HepG2 (cell line): ENCODE measurements around the gene GRK6. TPM values are rescaled to one million over a fixed set of nuclear protein-coding genes. Genes with fewer than 3 reads are reported as not detected.

Experiments
- FOXA3 ChIP-seq: IDR thresholded peaks from 2 replicates; pipeline ENCODE4 v1.6.1; 2016; ENCODE audit warnings: missing genetic modification reagents, missing compliant biosample characterization
- KDM2A ChIP-seq: sonication (generic); formaldehyde crosslinking; IDR thresholded peaks from 2 replicates; pipeline ENCODE4 v1.4.0; 2020; ENCODE audit warnings: low read depth, missing genetic modification reagents, borderline replicate concordance
- MAFK ChIP-seq, 2 experiments: IDR thresholded peaks in 1 of 2; conservative IDR thresholded peaks in 1 of 2; 2 replicates each; pipeline ENCODE4 v1.6.1; 2011; ENCODE audit warnings: improper control_type of control experiment in 2 of 2, low read length in 2 of 2
- MAZ ChIP-seq, 2 experiments: sonication (generic) in 1 of 2; formaldehyde crosslinking in 1 of 2; IDR thresholded peaks; 2 replicates each; pipeline versions ENCODE4 v1.5.0 to v1.6.1; 2012 to 2020; ENCODE audit warnings: low read depth in 2 of 2, mild to moderate bottlenecking in 2 of 2, borderline replicate concordance in 1 of 2, improper control_type of control experiment in 1 of 2, low read length in 1 of 2, missing genetic modification reagents in 1 of 2, moderate library complexity in 1 of 2
- NBN ChIP-seq: fragments of 450-650 bp; conservative IDR thresholded peaks from 2 replicates; pipeline ENCODE4 v1.6.1; 2017
- PATZ1 ChIP-seq: sonication (generic); formaldehyde crosslinking; IDR thresholded peaks from 2 replicates; pipeline ENCODE4 v1.4.0; 2020; ENCODE audit warnings: missing genetic modification reagents
- THAP11 ChIP-seq: IDR thresholded peaks from 2 replicates; pipeline ENCODE4 v1.6.1; 2016; ENCODE audit warnings: missing biosample characterization, missing genetic modification reagents
- ZNF652 ChIP-seq: IDR thresholded peaks from 2 replicates; pipeline ENCODE4 v1.6.1; 2016; ENCODE audit warnings: low read depth, borderline replicate concordance
- ZNF687 ChIP-seq: sonication (generic); formaldehyde crosslinking; IDR thresholded peaks from 2 replicates; pipeline ENCODE4 v1.5.1; 2020; ENCODE audit warnings: mild to moderate bottlenecking, missing genetic modification reagents, moderate library complexity
- ZNF768 ChIP-seq: sonication (generic); formaldehyde crosslinking; IDR thresholded peaks from 2 replicates; pipeline ENCODE4 v1.4.0; 2020; ENCODE audit warnings: missing genetic modification reagents
- polyA plus RNA-seq, 8 experiments: library from polyadenylated mRNA; depleted of rRNA in 3 of 8; stranded (reverse) in 7 of 8; unstranded in 1 of 8; fragments of >200 nt; fragmentation: Illumina TruSeq in 4 of 8; extraction: Trizol in 4 of 8; gene quantifications; 2 replicates each; pipeline versions ENCODE4 v1.2.1 to v1.2.3, GENCODE V29; 2011 to 2016; ENCODE audit warnings: low read depth in 4 of 8, missing spikeins in 1 of 8, mixed read lengths in 1 of 8; ENCODE audit not compliant: insufficient read depth in 1 of 8
- total RNA-seq, 5 experiments: library from RNA; depleted of rRNA; stranded (reverse); fragments of >200 nt; fragmentation: Illumina TruSeq; extraction: Trizol; gene quantifications; 2 replicates each; pipeline ENCODE4 v1.2.3, GENCODE V29; 2016; ENCODE audit warnings: low read depth in 1 of 5

The GRK6 gene
- total and polyA plus RNA-seq, 2 of the 13 experiments (the other 11 are each of a cell fraction or from before 2014, with no cell fraction given) = 13.2 to 19.9 TPM

DNA sequence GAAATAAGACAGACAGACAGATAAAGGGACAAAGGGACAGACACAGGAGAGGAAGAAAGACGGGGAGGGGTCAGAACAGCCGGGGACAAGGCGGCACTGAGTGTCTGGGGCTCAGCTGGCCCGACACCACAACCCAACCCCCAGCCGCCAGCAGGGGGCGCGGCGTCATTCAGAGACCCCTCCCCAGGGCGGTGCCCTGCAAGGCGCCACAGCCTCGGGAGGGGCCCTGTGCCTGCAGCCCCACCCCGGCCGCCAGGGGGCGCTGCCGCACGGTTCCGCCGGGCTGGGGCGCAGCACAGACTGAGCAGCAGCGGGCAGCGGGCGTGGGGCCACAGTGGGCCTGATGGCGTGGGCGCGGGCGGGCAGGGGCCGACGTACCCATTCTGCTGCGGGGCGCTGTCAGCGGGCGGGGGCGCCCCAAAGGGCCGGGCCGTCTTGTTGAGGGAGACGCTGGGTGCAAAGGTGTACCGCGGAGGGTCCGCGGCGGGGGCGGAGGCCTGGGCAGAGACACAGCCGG, 65.0 kb downstream of the GRK6 start (continued):
- TF ChIP-seq ZNF687 (CRISPR knock-in tag) = peak; percentile 54; the same call in 1 of the 2 replicates
- no peak for TF ChIP-seq ZNF652 (CRISPR knock-in tag)
- TF ChIP-seq KDM2A = peak; percentile 42; the same call in 1 of the 2 replicates
- TF ChIP-seq FOXA3 (CRISPR knock-in tag) = peak; percentile 29; the same call in 1 of the 2 replicates
- no peak for TF ChIP-seq MAFK (conservative IDR thresholded peaks at IDR 0.05 in 1 of 2, IDR thresholded peaks at IDR 0.05 in 1 of 2; ENCODE audit: low read length in 2 of 2)
- peak; percentile 94 for TF ChIP-seq PATZ1 (CRISPR knock-in tag)
- peak; percentile 93 for TF ChIP-seq ZNF768 (CRISPR knock-in tag)
- TF ChIP-seq THAP11 = peak; percentile 36; the same call in 1 of the 2 replicates
- TF ChIP-seq NBN = no peak
- TF ChIP-seq MAZ (IDR thresholded peaks at IDR 0.05; ENCODE audit: borderline replicate concordance, low read depth, low read length) = peak; percentile 53; the same call in 1 of the 2 replicates
- TF ChIP-seq MAZ (CRISPR knock-in tag; IDR thresholded peaks at IDR 0.05; ENCODE audit: low read depth) = peak; percentile 78
